HL-60/S4 treated with phorbol 12-myristate 13-acetate at 8.2 ng/mL for 4 days and 3 days (cell line): ENCODE results near the gene ZEB1.
"Not testable (repeated sequence)": the region's sequence is repeated elsewhere in the genome, so short reads cannot be mapped to it uniquely, and the experiment has no call there.

Source experiments
- in situ Hi-C: fragments of 300-500 bp; cut with MboI; formaldehyde crosslinking; loops from 2 replicates; pipeline ENCODE4 v1.15.0; 2022; ENCODE audit warnings: low sequenced_read_pairs

ZEB1 gene

GRCh38 chr10:31318382-31318853 lies 598 bp upstream of the ZEB1 start:
- in situ Hi-C loops: no loop called here

- in situ Hi-C loops: no loop called here
These were observed 860 bp downstream of the ZEB1 start for GRCh38 chr10:31319602-31320549.

DNA sequence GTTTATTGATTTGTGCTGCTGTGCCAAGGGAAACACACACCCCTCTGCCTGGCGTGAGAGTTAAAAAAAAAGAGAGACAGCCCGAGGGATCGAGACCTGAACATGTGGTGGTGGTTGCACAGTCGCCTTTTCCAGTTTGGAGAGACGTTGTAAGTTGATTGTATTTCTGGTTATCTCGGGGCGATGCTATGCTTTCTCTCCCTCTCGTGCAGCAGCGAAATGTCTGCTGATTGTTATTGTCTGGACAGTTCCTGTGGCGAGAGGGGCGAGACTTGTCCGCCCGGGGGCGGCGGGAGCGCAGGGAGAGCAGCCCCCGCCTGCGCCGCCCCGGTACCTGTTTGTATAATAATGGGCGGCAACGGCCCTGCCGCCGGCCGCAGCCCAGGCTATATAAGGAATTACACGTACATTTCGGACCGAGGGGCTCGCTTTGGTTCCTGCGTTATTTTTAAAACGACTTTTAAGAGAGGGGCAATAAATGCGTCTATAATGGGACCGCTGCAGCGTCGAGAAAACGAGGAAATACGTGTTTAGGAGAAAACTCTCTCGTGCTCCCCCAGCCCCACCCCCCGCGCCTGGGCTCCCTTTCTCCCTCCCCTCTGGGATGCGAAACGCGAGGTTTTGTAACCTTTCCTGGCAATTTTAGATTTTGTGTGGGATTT lies 1.7 kb downstream of the ZEB1 start:
- in situ Hi-C loops: no loop called here

GRCh38 chr10:31321396-31321941 lies 2.5 kb downstream of the ZEB1 start:
- in situ Hi-C loops: no loop called here

DNA sequence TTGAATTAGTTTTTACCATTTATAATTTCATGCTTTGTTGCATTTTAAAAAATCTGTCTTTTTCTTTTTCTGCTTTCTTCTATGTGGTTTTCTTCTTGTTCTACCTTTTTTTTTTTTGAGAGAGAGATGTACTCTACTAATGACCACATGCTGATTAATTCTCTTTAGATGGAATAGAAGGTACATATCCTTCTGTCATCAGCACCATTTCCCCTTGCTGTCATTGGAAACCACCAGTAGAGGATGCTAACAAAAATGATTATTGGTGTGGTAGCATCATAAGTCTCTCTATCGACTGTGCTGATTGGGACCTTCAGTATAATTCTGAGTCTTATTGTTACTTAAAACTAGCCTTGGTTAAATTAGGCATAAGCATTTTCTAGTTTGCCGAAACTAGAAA lies 3.6 kb downstream of the ZEB1 start:
- in situ Hi-C loops: no loop called here

GRCh38 chr10:31340343-31340742 lies 21.3 kb downstream of the ZEB1 start:
- in situ Hi-C loops: no loop called here

DNA sequence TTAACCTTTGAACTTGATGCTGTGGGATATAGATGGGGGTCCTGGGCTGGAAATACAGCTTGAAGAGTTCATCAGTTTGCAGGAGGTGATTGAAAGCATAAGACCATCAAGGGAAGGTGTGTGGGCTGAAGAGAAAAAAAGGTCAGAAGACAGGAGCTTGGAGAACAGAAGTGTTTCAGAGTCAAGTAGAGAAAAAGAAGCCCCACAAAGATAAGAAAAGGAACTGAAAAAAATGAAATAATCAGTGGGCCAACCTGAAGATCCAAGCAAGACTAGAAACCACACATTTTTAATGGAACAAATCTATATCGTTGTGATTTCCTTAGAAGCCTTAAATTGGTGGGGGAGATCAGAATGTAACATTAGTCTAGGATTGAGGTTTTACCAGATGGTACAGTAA lies 22.5 kb downstream of the ZEB1 start:
- in situ Hi-C loops: no loop called here

DNA sequence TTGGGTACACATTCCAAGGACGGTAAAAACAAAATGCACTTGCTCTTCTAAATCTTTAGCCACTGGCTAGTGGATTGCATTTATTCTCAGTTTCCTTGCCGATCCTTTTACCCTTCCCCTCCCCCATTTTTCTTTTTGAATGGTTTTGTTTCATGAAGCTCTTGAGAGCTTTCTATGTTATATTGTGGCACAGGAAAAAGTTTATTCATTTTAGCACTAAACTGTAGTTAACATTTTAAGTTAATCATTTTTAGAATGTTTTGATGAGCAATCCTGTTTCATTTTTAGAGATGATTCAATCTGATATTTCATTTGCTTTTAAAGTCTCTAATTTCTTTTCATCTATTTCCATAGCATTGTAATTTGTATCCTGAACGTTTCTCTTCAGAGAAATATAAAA lies 24.0 kb downstream of the ZEB1 start:
- in situ Hi-C loops: no loop called here

DNA sequence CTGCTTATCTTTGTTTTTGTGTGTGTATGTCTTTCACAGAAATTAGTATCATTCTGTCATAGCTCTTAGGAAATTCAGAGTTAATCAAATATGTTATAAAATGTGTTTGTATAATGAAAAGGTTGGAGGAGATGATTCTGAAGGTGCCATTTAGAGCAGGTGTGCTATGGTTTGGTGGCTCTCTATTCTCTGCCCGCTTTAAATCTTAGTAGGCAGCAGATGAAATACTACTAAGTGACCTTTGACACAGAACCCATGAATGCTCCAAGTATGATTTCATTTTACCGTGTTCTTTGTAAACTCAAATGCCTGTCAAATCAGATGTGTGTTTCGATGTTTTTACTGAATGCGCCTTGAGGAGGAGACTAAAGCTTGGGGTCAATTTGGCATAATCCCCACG lies 24.5 kb downstream of the ZEB1 start:
- in situ Hi-C loops: no loop called here

GRCh38 chr10:31345886-31346285 lies 26.9 kb downstream of the ZEB1 start:
- in situ Hi-C loops: no loop called here

- in situ Hi-C loops: no loop called here
These were observed 27.9 kb downstream of the ZEB1 start for GRCh38 chr10:31346953-31347352.

- in situ Hi-C loops: no loop called here
These were observed 28.7 kb downstream of the ZEB1 start for GRCh38 chr10:31347705-31348104.

DNA sequence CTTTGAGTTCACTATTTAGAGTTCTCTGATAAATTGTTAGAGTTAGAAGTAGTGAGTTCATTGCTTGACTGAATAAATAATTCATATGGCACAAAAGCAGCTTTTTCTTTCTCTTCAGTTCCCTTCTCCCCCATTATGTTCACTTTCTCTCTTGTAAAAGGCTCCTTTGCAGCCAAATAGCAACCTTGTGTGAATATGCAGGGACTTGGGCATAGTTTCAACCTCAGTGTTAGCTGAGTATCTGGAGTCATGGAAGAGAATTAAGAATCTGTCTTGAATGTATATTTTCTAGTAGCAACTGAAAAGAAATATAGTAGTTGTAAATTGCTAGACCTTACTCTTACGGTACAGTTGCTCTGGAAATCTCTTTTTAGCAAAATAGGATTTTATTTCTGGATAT lies 31.9 kb downstream of the ZEB1 start:
- in situ Hi-C loops: no loop called here

DNA sequence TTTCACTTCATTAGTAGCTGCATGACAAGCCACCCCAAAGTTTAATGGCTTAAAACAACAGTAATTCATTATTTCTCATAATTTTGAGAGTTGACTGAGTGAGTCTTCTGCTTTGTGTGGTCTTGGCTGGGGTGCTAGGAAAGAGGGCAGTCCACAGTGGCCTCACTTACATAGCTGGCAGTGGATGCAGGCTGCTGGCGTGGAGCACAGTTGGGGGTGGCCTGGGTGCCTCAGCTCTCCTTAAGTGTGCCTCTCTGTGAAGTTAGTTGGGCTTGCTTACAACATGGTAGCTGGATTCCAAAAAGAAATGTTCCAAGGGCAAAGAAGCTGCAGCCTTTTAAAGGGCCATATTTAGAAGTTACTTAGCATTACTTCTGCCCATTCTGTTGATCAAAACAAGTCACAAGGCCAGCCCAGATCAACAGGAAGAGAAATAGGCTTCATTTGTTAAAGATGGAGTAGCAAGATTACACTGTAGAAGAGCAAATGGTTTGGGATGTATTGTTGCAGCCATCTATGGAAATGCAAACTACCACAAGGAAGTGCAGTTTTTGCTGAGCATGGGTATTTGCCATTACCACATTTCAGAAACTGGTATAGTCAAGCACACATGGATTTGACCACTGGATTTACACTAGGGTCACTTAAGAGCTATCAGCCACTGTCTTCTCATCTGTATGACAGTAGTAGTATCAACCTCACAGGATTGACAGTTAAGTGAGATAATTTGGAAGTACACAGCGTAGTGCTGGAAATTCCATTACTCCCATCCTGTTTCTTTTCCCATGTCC lies 33.6 kb downstream of the ZEB1 start:
- in situ Hi-C loops: no loop called here

DNA sequence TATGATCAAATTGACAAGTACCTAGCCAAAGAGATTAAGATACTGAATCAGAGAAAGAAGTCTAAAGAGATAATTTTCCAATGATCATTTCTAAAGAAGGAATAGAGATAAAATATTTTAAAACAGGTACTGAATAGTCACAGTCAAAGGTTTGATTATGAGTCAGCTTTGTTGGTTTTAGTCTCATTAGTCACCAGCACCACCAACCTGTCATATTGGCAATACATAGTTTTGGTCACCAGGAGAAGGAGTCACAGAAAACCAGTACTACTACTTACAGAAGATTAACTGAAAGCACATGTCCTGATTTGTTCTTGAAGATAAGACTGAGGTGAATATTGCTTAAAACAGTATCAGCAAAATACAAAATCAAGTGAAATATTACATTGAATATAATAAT lies 34.6 kb downstream of the ZEB1 start:
- in situ Hi-C loops: no loop called here

- in situ Hi-C loops: no loop called here
These were observed 39.8 kb downstream of the ZEB1 start for GRCh38 chr10:31358688-31359330.

DNA sequence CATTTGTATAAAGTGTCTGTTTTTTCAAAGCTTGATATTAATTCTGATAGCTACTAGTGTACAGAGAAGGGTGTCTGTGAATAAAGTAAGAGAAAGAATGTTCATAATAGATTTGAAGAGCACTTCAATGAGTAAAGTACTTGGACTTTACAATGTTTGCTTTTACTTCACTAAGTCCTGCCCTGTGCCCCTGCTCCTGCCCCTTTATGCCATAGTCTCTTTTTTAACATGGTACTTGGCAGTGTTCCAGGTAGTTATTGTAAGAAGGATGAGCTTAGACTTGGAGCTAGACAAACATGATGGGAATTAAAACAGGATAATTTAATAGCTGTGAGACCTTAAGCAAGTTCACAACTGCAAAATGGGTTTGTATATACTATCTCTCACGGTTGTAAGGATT lies 41.0 kb downstream of the ZEB1 start:
- in situ Hi-C loops: no loop called here

DNA sequence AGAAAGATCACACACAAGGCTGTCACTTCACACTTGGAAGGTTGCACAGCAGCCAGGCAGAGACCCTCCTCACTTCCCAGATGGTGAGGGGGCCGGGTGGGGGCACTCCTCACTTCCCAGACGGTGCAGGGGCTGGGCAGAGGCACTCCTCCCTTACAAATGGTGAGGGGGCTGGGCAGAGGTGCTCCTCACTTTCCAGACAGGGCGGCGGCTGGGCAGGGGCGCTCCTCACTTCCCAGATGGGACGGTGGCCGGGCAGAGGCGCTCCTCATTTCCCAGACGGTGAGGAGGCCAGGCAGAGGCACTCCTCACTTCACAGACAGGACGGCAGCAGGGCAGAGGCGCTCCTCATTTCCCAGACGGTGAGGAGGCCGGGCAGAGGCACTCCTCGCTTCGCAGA lies 42.5 kb downstream of the ZEB1 start:
- in situ Hi-C loops: not testable (repeated sequence)

GRCh38 chr10:31362023-31362641 lies 43.1 kb downstream of the ZEB1 start:
- in situ Hi-C loops: no loop called here

- in situ Hi-C loops: not testable (repeated sequence)
These were observed 44.7 kb downstream of the ZEB1 start for GRCh38 chr10:31363696-31364095.
